NCI-H2081 treated with DMSO at 0.1 percent for 48 hours (cell line): ENCODE measurements around the gene TRA2A.
A peak's percentile ranks its signal among the peaks of the same experiment; 100 is the strongest.
"Not testable (repeated sequence)": the region's sequence is repeated elsewhere in the genome, so short reads cannot be mapped to it uniquely, and the experiment has no call there.

Experiments
- DNase-seq: peaks from one replicate; lab custom pipeline; 2025; lab: John Stamatoyannopoulos, UW

Gene TRA2A

GRCh38 chr7:23531794-23532489 lies at the start of gene TRA2A:
Gene TRA2A, minus strand, starts transcription at chr7:23531981. Its CDS starts 157 bp downstream, at chr7:23531824.
- peak; percentile 87 for DNase-seq

GRCh38 chr7:23570592-23571200 lies 38.9 kb upstream of the TRA2A start:
- peak; percentile 25 for DNase-seq

- no peak for DNase-seq
Measured at GRCh38 chr7:23558303-23558702, 26.5 kb upstream of the TRA2A start.

GRCh38 chr7:23547662-23548061 lies 15.9 kb upstream of the TRA2A start:
- DNase-seq = no peak

GRCh38 chr7:23546897-23547572 lies 15.3 kb upstream of the TRA2A start:
- DNase-seq = peak; percentile 84

GRCh38 chr7:23545493-23545892 lies 13.7 kb upstream of the TRA2A start:
- no peak for DNase-seq

GRCh38 chr7:23544913-23545354 lies 13.2 kb upstream of the TRA2A start:
- DNase-seq = peak; percentile 46

- DNase-seq = no peak
Measured at GRCh38 chr7:23542752-23543151, 11.0 kb upstream of the TRA2A start.

GRCh38 chr7:23539494-23539907 lies 7.7 kb upstream of the TRA2A start:
- no peak for DNase-seq

- DNase-seq = no peak
Measured at GRCh38 chr7:23538301-23538700, 6.5 kb upstream of the TRA2A start.

- no peak for DNase-seq
Measured at GRCh38 chr7:23533238-23533604, 1.4 kb upstream of the TRA2A start.

- no peak for DNase-seq
Measured at GRCh38 chr7:23532490-23533237, 883 bp upstream of the TRA2A start.

- no peak for DNase-seq
Measured at GRCh38 chr7:23531050-23531793, 559 bp downstream of the TRA2A start.

GRCh38 chr7:23530405-23530804 lies 1.4 kb downstream of the TRA2A start:
- no peak for DNase-seq

- no peak for DNase-seq
Measured at GRCh38 chr7:23529262-23529859, 2.4 kb downstream of the TRA2A start.

GRCh38 chr7:23525611-23526010 lies 6.2 kb downstream of the TRA2A start:
- DNase-seq = not testable (repeated sequence)

GRCh38 chr7:23524473-23524872 lies 7.3 kb downstream of the TRA2A start:
- DNase-seq = no peak

GRCh38 chr7:23523486-23524075 lies 8.2 kb downstream of the TRA2A start:
- DNase-seq = no peak

- DNase-seq = no peak
Measured at GRCh38 chr7:23520582-23520981, 11.2 kb downstream of the TRA2A start.

- no peak for DNase-seq
Measured at GRCh38 chr7:23514755-23515154, 17.0 kb downstream of the TRA2A start.

- not testable (repeated sequence) for DNase-seq
Measured at GRCh38 chr7:23513746-23514145, 18.0 kb downstream of the TRA2A start.
